Activated T-helper 17 cell treated with anti-CD3 and anti-CD28 coated beads, Interleukin-2, amount 50 U/mL, for 72 hours (primary cell): ENCODE data around the gene KISS1. TPM values are rescaled to one million over a fixed set of nuclear protein-coding genes. Genes with fewer than 3 reads are reported as not detected.
A peak's percentile ranks its signal among the peaks of the same experiment; 100 is the strongest.
"Not testable (repeated sequence)": the region's sequence is repeated elsewhere in the genome, so short reads cannot be mapped to it uniquely, and the experiment has no call there.

ENCODE experiments used
- ATAC-seq: fragments of 150-1000 bp; cut with Tn5 transposase; replicated peaks from 2 replicates; pipeline ENCODE4 v1.10.0; 2021; ENCODE audit warnings: mild to moderate bottlenecking, moderate library complexity
- H3K27ac Mint-ChIP-seq: one replicate; pipeline ENCODE4 v1.8.0; 2022; ENCODE audit warnings: mixed read lengths
- H3K27me3 Mint-ChIP-seq: one replicate; pipeline ENCODE4 v1.8.0; 2022; ENCODE audit warnings: mixed read lengths
- H3K36me3 Mint-ChIP-seq: one replicate; pipeline ENCODE4 v1.8.0; 2022; ENCODE audit warnings: low read depth, mild to moderate bottlenecking, mixed read lengths
- H3K4me1 Mint-ChIP-seq: one replicate; pipeline ENCODE4 v1.8.0; 2022; ENCODE audit warnings: mixed read lengths
- H3K4me3 Mint-ChIP-seq: one replicate; pipeline ENCODE4 v1.8.0; 2022; ENCODE audit warnings: mild to moderate bottlenecking, mixed read lengths
- H3K9me3 Mint-ChIP-seq: one replicate; pipeline ENCODE4 v1.8.0; 2022; ENCODE audit warnings: mixed read lengths
- total RNA-seq, 2 donors: library from RNA; stranded (reverse); gene quantifications; one replicate each; pipeline ENCODE4 v1.2.3, GENCODE V29; 2022

Gene KISS1
- total RNA-seq, result not detected

DNA sequence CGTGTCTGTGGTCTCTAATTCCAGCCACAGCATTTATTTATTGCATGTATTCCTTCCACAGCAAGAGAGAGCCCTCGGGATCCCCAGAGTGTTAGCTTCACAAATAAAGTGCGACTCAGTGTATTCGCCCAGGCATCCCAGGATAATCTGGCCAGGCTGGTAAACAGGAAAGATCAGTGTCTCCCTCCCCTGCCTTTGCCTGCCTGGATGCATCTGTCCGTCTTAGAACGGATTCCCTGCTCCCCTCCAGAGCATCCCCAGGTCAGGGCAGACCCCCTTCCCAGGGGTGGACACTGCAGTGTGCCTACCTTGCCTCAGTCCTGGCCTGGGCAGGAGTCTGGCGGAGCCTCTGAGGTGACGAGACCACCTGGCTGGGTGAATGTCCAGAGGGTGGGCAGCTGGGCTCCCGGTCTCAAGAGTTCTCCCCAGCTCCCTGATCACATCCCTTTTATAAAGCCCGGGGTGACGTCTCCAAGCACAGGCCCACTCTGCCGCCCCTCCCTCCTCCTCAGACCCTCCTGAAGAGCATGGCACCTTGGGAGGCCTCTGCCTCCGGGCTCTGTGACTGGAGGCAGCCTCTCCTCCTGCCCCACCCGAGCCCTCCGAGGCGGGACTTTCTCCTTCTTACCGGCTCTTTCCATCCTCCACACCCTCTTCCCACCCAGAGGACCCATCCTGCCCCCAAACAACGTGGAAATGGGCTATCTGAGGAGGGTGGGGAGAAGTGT lies at the start of gene KISS1:
TSS of gene KISS1 (minus strand) at position 424 of the 728 bp plus-strand sequence. CDS start 3,615 bp downstream, outside the sequence.
- H3K4me1 Mint-ChIP-seq, result no peaks in the 10 kb centered on the region
- no peak within 1 kb of the TSS for H3K27ac Mint-ChIP-seq
- peaks cover 9% of the 10 kb centered on the region for H3K27me3 Mint-ChIP-seq
- H3K9me3 Mint-ChIP-seq, result no peaks in the 10 kb centered on the region
- no peak within 1 kb of the TSS for H3K4me3 Mint-ChIP-seq
- H3K36me3 Mint-ChIP-seq, result no peaks in the 10 kb centered on the region
- ATAC-seq, result no peak

GRCh38 chr1:204242920-204243319 lies 46.6 kb upstream of the KISS1 start:
- H3K36me3 Mint-ChIP-seq, result no peaks in the 10 kb centered on the region
- H3K27me3 Mint-ChIP-seq, result no peaks in the 10 kb centered on the region
- H3K9me3 Mint-ChIP-seq, result no peaks in the 10 kb centered on the region
- no peak for ATAC-seq
- H3K4me1 Mint-ChIP-seq, result no peaks in the 10 kb centered on the region
- H3K4me3 Mint-ChIP-seq, result no peak overlapping the region
- H3K27ac Mint-ChIP-seq, result no peak overlapping the region

- Mint-ChIP-seq H3K36me3 (no peaks in the 10 kb centered on the region), H3K27me3 (no peaks in the 10 kb centered on the region), H3K4me3 (no peak overlapping the region), H3K27ac (no peak overlapping the region), H3K4me1 (no peaks in the 10 kb centered on the region), H3K9me3 (no peaks in the 10 kb centered on the region)
- no peak for ATAC-seq
Measured at GRCh38 chr1:204241914-204242313, 45.6 kb upstream of the KISS1 start.

DNA sequence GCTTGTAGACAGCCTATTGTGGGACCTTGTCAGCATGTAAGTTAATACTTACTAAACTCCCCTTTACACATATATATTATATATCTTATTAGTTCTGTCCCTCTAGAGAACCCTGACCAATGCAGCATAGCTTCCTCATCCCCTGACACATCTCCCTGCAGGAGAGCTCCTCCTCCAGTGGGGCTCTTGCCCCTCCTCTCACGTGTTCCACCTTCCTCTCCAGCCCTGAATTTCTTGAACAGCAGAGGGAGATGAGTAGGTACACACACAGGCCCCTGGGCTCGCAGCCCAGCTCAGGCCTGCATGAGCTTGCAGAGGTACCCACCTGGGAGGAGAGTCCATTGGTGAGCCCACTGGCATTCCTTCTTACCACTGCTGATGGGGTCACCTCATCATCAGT lies 44.8 kb upstream of the KISS1 start:
- Mint-ChIP-seq H3K9me3 (no peaks in the 10 kb centered on the region), H3K36me3 (no peaks in the 10 kb centered on the region), H3K4me1 (no peaks in the 10 kb centered on the region), H3K27me3 (no peaks in the 10 kb centered on the region), H3K27ac (no peak overlapping the region), H3K4me3 (no peak overlapping the region)
- no peak for ATAC-seq

DNA sequence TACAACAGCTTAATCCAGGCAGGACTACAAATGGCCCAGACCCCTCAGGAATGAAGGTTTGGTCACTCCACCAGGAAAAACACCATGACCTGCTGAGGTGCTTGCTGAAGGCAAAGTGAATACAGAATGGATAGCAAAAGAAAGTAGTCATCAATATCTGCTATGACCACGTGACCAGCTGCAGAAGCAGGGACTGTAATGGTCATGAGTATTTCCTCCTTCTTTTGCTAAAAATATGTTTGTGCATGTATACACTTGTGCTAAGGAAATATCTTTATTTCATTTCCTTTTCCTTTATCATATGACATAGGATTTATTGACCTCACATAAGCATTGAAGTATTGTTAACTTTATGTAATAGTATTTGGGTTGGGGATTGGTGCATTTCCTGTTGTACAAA lies 43.9 kb upstream of the KISS1 start:
- no peaks in the 10 kb centered on the region for H3K27me3 Mint-ChIP-seq
- H3K4me3 Mint-ChIP-seq, result no peak overlapping the region
- no peaks in the 10 kb centered on the region for H3K4me1 Mint-ChIP-seq
- no peak overlapping the region for H3K27ac Mint-ChIP-seq
- no peaks in the 10 kb centered on the region for H3K9me3 Mint-ChIP-seq
- H3K36me3 Mint-ChIP-seq, result no peaks in the 10 kb centered on the region
- ATAC-seq, result no peak

GRCh38 chr1:204239401-204239800 lies 43.1 kb upstream of the KISS1 start:
- H3K9me3 Mint-ChIP-seq, H3K27me3 Mint-ChIP-seq, H3K4me1 Mint-ChIP-seq, ATAC-seq, H3K36me3 Mint-ChIP-seq, H3K27ac Mint-ChIP-seq, H3K4me3 Mint-ChIP-seq: not testable (repeated sequence)

DNA sequence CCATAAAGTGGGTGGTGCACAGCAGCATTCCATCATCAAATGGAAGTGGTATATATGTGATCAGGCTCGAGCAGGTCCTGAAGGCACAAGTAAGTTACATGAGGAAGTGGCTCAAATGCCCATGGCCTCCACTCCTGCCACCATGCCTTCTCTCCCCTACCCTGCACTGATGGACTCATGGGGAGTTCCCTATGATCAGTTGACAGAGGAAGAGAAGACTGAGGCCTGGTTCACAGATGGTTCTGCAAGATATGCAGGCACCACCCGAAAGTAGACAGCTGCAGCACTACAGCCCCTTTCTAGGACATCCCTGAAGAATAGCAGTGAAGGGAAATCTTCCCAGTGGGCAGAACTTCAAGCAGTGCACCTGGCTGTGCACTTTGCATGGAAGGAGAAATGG lies 42.2 kb upstream of the KISS1 start:
- H3K27me3 Mint-ChIP-seq, H3K4me3 Mint-ChIP-seq: not testable (repeated sequence)

DNA sequence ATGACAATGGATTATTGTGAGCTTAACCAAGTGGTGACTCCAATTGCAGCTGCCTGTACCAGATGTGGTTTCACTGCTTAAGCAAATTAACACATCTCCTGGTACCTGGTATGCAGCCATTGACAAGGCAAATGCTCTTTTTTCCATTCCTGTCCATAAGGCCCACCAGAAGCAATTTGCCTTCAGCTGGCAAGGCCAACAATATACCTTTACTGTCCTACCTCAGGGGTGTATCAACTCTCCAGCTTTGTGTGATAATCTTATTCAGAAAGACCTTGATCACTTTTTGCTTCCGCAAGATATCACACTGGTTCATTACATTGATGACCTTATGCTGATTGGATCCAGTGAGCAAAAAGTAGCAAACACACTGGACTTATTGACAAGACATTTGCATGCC lies 41.2 kb upstream of the KISS1 start:
- H3K27me3 Mint-ChIP-seq, H3K27ac Mint-ChIP-seq, H3K4me3 Mint-ChIP-seq, H3K4me1 Mint-ChIP-seq, H3K36me3 Mint-ChIP-seq, H3K9me3 Mint-ChIP-seq, ATAC-seq: not testable (repeated sequence)

More for the DNA sequence above, 42.2 kb upstream of the KISS1 start:
- not testable (repeated sequence) for H3K36me3 Mint-ChIP-seq, ATAC-seq, H3K27ac Mint-ChIP-seq, H3K4me1 Mint-ChIP-seq, H3K9me3 Mint-ChIP-seq

DNA sequence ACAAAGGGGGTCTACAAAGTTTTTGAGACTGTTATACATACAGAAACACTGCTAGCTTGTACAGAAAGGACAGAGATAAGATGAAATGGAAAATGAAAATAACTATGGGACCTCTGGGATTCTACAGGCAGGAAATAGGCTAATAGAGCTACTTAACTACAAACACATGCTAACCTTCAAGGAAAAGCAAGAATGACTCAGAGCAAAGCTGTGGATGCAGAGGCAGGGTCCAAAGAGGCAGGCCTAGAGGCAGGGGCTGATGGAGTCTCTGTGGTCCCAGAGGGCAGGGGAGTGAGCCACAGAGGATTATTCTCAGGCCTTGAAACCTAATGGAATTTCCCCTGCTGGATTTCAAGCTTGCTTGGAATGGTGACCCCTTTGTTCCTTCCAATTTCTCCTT lies 36.2 kb upstream of the KISS1 start:
- Mint-ChIP-seq H3K27ac (no peak overlapping the region), H3K27me3 (peaks cover 3% of the 10 kb centered on the region), H3K4me1 (no peaks in the 10 kb centered on the region), H3K4me3 (no peak overlapping the region), H3K36me3 (no peaks in the 10 kb centered on the region), H3K9me3 (no peaks in the 10 kb centered on the region)
- no peak for ATAC-seq

GRCh38 chr1:204230211-204230610 lies 33.9 kb upstream of the KISS1 start:
- Mint-ChIP-seq H3K4me1 (no peaks in the 10 kb centered on the region), H3K9me3 (no peaks in the 10 kb centered on the region), H3K27ac (no peak overlapping the region), H3K36me3 (no peaks in the 10 kb centered on the region), H3K27me3 (peaks cover 3% of the 10 kb centered on the region), H3K4me3 (no peak overlapping the region)
- ATAC-seq, result no peak

- H3K9me3 Mint-ChIP-seq, result no peaks in the 10 kb centered on the region
- no peaks in the 10 kb centered on the region for H3K4me1 Mint-ChIP-seq
- H3K27ac Mint-ChIP-seq, result no peak overlapping the region
- ATAC-seq, result no peak
- H3K27me3 Mint-ChIP-seq, result peaks cover 1% of the 10 kb centered on the region
- no peaks in the 10 kb centered on the region for H3K36me3 Mint-ChIP-seq
- H3K4me3 Mint-ChIP-seq, result no peak overlapping the region
Measured at GRCh38 chr1:204228896-204229295, 32.6 kb upstream of the KISS1 start.

GRCh38 chr1:204227996-204228785 lies 31.9 kb upstream of the KISS1 start:
- Mint-ChIP-seq H3K4me3 (no peak overlapping the region), H3K36me3 (no peaks in the 10 kb centered on the region), H3K27ac (no peak overlapping the region), H3K27me3 (no peaks in the 10 kb centered on the region), H3K4me1 (no peaks in the 10 kb centered on the region), H3K9me3 (no peaks in the 10 kb centered on the region)
- no peak for ATAC-seq

GRCh38 chr1:204227351-204227750 lies 31.1 kb upstream of the KISS1 start:
- Mint-ChIP-seq H3K27ac (peak overlapping the region; percentile 8), H3K9me3 (no peaks in the 10 kb centered on the region), H3K36me3 (no peaks in the 10 kb centered on the region), H3K4me3 (no peak overlapping the region), H3K27me3 (no peaks in the 10 kb centered on the region), H3K4me1 (no peaks in the 10 kb centered on the region)
- no peak for ATAC-seq

DNA sequence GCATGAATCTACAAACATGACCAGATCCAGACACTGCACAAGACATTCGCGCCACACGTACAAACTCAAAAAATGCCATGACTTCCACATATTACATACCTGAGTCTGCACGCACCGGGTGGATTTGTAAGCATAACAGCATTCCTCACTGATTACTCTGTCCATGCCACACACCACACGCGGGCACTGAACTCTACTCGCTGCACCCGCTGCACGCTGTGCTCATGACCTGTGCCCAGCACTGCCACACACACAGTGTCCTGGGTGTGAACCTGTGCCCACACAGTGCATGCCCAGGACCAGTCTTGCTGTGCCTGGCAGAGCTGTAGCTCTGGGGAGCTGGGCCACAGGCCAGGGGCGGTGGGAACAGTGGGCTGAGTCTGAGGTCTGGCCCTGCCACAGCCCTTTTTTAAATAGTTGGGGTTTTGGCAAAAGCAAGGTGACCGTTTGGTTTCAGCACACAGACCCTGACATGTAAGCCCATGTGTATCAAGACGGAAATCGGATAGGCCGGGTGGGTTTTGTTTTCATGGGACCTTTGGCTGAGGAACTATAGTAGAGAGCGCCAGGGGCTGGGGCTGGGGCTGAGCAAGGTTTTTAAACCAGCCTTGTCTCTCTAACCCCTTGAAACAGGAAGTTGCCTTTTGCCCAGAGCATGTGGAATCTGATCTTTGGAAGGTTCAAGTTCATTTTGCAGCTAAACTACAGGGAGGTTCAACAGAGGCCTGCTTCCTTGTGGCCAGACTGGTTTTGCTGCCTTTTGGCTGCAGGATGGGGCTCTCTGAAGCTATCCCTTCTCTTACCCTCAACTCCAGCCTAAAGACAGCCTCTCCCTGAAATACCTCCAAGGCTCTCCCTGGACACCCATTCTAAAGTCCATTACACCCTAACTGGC lies 29.8 kb upstream of the KISS1 start:
- H3K4me1 Mint-ChIP-seq, result no peaks in the 10 kb centered on the region
- no peaks in the 10 kb centered on the region for H3K9me3 Mint-ChIP-seq
- ATAC-seq, result no peak
- no peak overlapping the region for H3K4me3 Mint-ChIP-seq
- peaks cover 3% of the 10 kb centered on the region for H3K27me3 Mint-ChIP-seq
- no peak overlapping the region for H3K27ac Mint-ChIP-seq
- H3K36me3 Mint-ChIP-seq, result no peaks in the 10 kb centered on the region
